NCI-H2196 treated with DMSO at 0.1 percent for 48 hours (cell line): ENCODE results near the gene GNG2.

Experiments
- DNase-seq: peaks from one replicate; lab custom pipeline; 2025; ENCODE audit not compliant: unreplicated experiment; lab: John Stamatoyannopoulos, UW

The GNG2 gene

GRCh38 chr14:51855234-51855633 lies 5.2 kb upstream of the GNG2 start:
- DNase-seq, result no peak

- DNase-seq, result no peak
These were observed 3.6 kb upstream of the GNG2 start for GRCh38 chr14:51856792-51857296.

GRCh38 chr14:51859131-51859530 lies 1.3 kb upstream of the GNG2 start:
- no peak for DNase-seq

- DNase-seq, result no peak
These were observed 550 bp downstream of the GNG2 start for GRCh38 chr14:51860825-51861499.

GRCh38 chr14:51862176-51862796 lies 1.9 kb downstream of the GNG2 start:
- no peak for DNase-seq

GRCh38 chr14:51862860-51863259 lies 2.4 kb downstream of the GNG2 start:
- DNase-seq, result no peak

GRCh38 chr14:51865953-51866747 lies 5.7 kb downstream of the GNG2 start:
- DNase-seq, result no peak

- no peak for DNase-seq
These were observed 7.3 kb downstream of the GNG2 start for GRCh38 chr14:51867741-51868140.

- DNase-seq, result no peak
These were observed 8.0 kb downstream of the GNG2 start for GRCh38 chr14:51868405-51868804.

- no peak for DNase-seq
These were observed 9.1 kb downstream of the GNG2 start for GRCh38 chr14:51869411-51870100.

- no peak for DNase-seq
These were observed 10.2 kb downstream of the GNG2 start for GRCh38 chr14:51870606-51871005.

GRCh38 chr14:51871846-51872245 lies 11.4 kb downstream of the GNG2 start:
- no peak for DNase-seq

GRCh38 chr14:51872396-51872795 lies 12.0 kb downstream of the GNG2 start:
- no peak for DNase-seq

GRCh38 chr14:51873221-51873893 lies 12.9 kb downstream of the GNG2 start:
- no peak for DNase-seq

- no peak for DNase-seq
These were observed 17.4 kb downstream of the GNG2 start for GRCh38 chr14:51877810-51878209.

GRCh38 chr14:51879170-51879569 lies 18.8 kb downstream of the GNG2 start:
- no peak for DNase-seq

GRCh38 chr14:51880835-51881580 lies 20.6 kb downstream of the GNG2 start:
- DNase-seq, result no peak

- DNase-seq, result no peak
These were observed 21.2 kb downstream of the GNG2 start for GRCh38 chr14:51881636-51882035.

GRCh38 chr14:51883232-51883631 lies 22.8 kb downstream of the GNG2 start:
- DNase-seq, result no peak
